T-helper 17 cell (primary cell): ENCODE results near the gene GZMB. TPM values are rescaled to one million over a fixed set of nuclear protein-coding genes. Genes with fewer than 3 reads are reported as not detected.

Experiments used
- total RNA-seq, 4 donors: library from RNA in 2 of 4; stranded (reverse) in 2 of 4; gene quantifications; one replicate each; pipeline ENCODE4 v1.2.3 and lab custom pipeline; 2022 to 2026

GZMB gene
- total RNA-seq, 2 donors from 2014 or later = 0.82 TPM; not detected in 1

Other genes with a start within 250 kb of the GZMB start
- under 1 TPM in 1 of 2 donors, not detected in 1; 0.22 TPM for gene NYNRIN, start 235.2 kb downstream of the GZMB start, total RNA-seq
- gene CBLN3, start 204.5 kb downstream of the GZMB start, total RNA-seq = 1 to 10 TPM; 4.2 to 6.0 TPM
- 100 to 1,000 TPM; 118 to 128 TPM for gene KHNYN, start 204.2 kb downstream of the GZMB start, total RNA-seq
- 10 to 100 TPM; 64.3 to 82.6 TPM for gene SDR39U1, start 191.4 kb downstream of the GZMB start, total RNA-seq
- not detected for gene CMA1, start 125.9 kb downstream of the GZMB start, total RNA-seq
- gene CTSG, start 57.9 kb downstream of the GZMB start, total RNA-seq = not detected
- 1 to 10 TPM in 1 of 2 donors, not detected in 1; 2.0 TPM for gene GZMH, start 24.5 kb downstream of the GZMB start, total RNA-seq